COLO668 (cell line): Measurements from ENCODE around the gene CCDC175.

ENCODE experiments used
- DNase-seq: peaks from one replicate; lab custom pipeline; 2025; ENCODE audit not compliant: unreplicated experiment; lab: John Stamatoyannopoulos, UW

Gene CCDC175

GRCh38 chr14:59483363-59483762 lies 93.2 kb downstream of the CCDC175 start:
- DNase-seq = no peak

GRCh38 chr14:59482541-59483331 lies 93.9 kb downstream of the CCDC175 start:
- DNase-seq = no peak

- DNase-seq = no peak
Observed at GRCh38 chr14:59481871-59482540, 94.6 kb downstream of the CCDC175 start.

- no peak for DNase-seq
Observed at GRCh38 chr14:59481407-59481806, 95.2 kb downstream of the CCDC175 start.

- DNase-seq = no peak
Observed at GRCh38 chr14:59480166-59480565, 96.4 kb downstream of the CCDC175 start.

GRCh38 chr14:59478540-59478939 lies 98.1 kb downstream of the CCDC175 start:
- DNase-seq = no peak

GRCh38 chr14:59475709-59476108 lies 100.9 kb downstream of the CCDC175 start:
- DNase-seq = no peak

GRCh38 chr14:59474172-59474571 lies 102.4 kb downstream of the CCDC175 start:
- no peak for DNase-seq

GRCh38 chr14:59465316-59466135 lies 111.1 kb downstream of the CCDC175 start, which contains the start of gene GPR135:
GPR135 (minus strand) TSS chr14:59465380; CDS start chr14:59465226, 154 bp downstream.
- DNase-seq = peak; percentile 79

- peak; percentile 86 for DNase-seq
Observed at GRCh38 chr14:59464486-59465315, 111.9 kb downstream of the CCDC175 start.

GRCh38 chr14:59463787-59464485 lies 112.7 kb downstream of the CCDC175 start:
- DNase-seq = peak; percentile 82

GRCh38 chr14:59461891-59462290 lies 114.7 kb downstream of the CCDC175 start:
- no peak for DNase-seq

- no peak for DNase-seq
Observed at GRCh38 chr14:59460378-59460777, 116.2 kb downstream of the CCDC175 start.

- DNase-seq = no peak
Observed at GRCh38 chr14:59458486-59458885, 118.1 kb downstream of the CCDC175 start.

- no peak for DNase-seq
Observed at GRCh38 chr14:59455411-59455810, 121.2 kb downstream of the CCDC175 start.
